ENCODE results near the gene GJC2.

- TF ChIP-seq POLR2A (IDR thresholded peaks at IDR 0.05; ENCODE audit: low read depth, low read length), result no peak
- TF ChIP-seq TAF1 (IDR thresholded peaks at IDR 0.05; ENCODE audit: borderline replicate concordance, low read depth, low read length), result no peak
- no peak for TF ChIP-seq POLR2AphosphoS5 (IDR thresholded peaks at IDR 0.05; ENCODE audit: low read depth, low read length)
These were observed 4.0 kb upstream of the GJC2 start for GRCh38 chr1:228145463-228146416.
